Hematopoietic multipotent progenitor cell treated with erythropoietin and hydrocortisone succinate and interleukin-3 and kit ligand, for 15 days (in vitro differentiated cells): ENCODE results near the gene AKR1C2.
"Not testable (repeated sequence)": the region's sequence is repeated elsewhere in the genome, so short reads cannot be mapped to it uniquely, and the experiment has no call there.

ENCODE experiments used
- DNase-seq: peaks from one replicate; pipeline ENCODE4 v3.0.0-alpha.2; 2015; ENCODE audit warnings: low spot score

Gene AKR1C2

DNA sequence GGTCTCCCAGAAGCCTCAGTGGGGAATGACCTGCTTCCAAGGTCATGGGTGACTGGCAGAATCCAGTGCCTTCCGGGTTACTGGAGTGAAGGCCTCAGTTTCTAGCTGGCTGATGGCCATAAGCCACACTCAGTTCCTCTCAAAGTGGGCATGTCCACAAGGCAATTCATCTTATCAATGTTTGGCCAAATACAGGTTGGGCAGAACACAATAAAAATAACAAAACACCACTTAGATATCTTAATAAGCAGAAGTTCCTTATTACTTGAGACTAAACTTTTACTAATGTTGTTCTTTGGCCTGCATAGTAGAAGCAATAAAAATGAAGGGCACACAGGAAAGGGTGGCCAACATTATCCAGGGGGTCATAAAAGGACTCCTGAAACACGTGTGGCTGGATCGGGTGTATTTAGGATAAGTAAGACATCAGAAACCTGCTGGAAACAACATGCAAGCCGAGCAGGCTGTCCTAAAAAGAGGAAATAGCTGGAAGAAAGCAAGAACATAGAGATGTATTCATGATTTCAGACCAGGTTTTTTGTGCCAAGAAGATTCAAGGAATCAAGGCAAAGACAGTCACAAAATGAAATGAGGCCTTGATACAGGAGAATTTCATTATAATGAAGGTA lies 19.6 kb upstream of the AKR1C2 start:
- DNase-seq = no peak

DNA sequence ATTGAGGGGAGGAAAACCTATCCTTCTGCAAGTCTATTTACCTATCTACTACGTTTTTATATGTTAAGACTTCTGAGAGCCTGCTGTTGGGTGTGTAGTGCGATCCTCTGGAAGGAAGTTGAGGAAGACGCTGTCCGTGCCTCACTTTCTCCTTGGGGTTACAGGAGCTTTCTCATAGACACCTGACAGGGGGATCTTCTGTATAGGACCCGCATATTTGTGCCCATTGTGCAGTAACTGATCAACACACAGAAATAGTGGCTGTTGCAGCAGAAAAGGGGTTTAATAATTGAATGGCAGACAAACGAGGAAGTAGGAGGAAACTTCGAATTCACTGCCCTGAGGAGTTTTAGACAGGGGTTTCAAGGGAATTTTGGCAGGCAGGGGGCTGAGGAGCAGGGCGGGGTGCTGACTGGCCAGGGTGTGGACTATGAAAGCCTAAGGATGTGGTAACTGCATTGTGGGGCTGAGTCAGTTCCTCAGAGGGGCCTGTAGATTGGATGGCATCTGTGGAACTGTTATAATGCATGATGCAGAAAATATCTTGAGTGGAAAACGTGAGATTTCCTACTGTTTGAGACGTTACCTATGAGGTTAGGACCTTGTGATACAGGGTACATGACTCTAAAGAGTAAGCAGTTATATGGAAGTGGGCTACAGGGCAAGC lies 18.1 kb upstream of the AKR1C2 start:
- DNase-seq = not testable (repeated sequence)

DNA sequence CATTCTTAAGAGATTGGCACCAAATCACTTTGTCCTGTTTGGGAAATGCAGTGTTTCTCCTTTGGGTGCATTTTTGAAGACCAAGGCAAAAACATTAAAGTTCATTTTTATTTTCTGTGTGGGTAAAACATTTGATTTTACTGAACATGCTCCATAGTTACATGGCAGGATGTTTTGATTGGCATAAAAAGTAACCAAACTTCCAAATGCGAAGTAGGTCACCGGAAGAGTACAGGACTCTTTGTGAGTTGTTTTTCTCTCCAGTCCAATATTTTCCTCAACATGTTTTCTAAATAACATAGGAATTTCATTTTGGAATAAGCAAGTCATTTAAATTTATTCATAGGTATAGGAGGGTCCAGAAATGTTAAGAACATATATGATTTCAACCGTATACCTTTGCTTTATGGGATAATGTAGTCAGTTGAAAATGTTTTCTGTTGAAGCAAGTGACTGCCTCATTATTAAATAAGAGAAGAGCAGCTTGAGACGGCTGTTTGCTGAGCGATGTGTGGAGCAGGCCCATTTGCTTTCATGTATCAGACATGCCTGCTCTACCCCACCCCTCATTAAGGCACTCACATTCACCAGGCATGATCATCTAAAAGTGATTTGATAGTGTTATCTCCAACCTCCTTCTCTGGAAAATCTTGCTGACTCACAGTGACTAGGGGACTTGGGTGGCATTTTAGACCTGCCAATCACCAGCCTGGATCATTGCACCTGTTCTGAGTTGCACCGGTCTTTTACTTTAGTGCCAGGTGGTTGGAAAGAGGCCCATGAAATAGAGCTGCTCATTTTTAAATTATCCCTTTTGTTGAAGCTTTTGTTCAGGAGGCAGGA lies 16.3 kb upstream of the AKR1C2 start:
- DNase-seq = peak; percentile 63

DNA sequence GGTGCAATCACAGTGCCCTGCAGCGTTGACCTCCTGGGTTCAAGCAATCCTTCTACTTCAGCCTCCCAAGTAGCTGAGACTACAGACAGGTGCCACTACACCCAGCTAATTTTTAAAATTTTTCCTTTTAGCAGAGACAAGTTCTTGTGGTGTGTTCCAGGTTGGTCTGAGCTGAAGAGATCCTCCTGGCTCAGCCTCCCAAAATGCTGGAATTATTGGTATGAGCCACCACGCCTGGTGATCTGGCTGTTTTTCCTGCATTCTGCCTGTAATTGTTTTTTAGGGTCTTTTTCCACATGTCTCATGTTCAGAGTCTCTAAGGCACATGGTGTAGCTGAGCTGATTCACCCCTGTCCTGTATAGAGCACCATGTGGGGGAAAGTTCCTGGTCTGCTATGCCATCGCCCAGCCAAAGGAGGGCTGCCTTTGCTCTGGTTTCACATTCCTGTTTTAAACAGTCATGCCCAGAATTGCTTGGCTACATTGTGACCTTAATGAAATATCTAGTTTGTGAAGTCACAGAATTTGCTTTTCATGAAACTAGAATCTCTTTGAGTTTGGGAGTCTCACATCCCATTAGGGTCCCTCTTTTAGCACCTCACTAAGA lies 15.1 kb upstream of the AKR1C2 start:
- DNase-seq = peak; percentile 28

DNA sequence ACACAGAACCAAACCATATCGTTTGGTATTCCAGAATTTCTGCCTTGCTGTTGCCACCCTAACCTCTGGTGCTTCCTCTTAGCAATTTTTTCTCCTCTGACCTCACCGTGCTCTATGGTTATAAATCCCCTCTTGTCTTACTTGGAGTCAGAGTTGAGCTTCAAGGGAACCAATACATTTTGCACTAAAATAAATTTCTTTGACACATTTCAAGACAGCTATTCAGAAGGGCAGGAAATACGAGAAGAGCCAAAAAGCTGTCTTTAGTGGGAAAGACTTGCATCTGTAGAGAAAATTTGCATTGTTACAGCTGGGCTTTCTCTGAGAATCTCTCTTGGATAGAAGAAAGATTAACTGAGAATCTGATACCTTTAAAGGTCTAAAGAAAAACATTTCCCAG lies 14.5 kb upstream of the AKR1C2 start:
- DNase-seq = no peak

DNA sequence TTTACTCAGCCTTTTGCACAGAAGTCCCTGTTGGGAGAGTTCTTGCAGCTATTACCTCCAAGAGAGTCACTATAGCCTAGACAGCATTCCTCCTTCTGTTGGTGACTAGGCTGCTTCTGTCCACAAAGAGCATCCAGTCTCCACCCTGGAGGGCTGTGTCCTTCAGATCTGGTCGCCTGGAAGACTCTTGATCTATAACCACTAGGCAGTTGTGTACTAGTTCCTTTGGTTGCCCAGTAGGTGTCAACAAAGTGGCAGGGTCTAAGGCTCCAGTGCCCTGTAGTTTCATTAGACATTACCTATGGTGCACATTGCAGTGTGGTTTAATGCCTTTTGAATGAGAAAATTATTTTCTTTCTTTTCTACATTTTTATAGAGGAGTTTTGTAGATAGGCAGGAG lies 11.3 kb upstream of the AKR1C2 start:
- peak; percentile 56 for DNase-seq

DNA sequence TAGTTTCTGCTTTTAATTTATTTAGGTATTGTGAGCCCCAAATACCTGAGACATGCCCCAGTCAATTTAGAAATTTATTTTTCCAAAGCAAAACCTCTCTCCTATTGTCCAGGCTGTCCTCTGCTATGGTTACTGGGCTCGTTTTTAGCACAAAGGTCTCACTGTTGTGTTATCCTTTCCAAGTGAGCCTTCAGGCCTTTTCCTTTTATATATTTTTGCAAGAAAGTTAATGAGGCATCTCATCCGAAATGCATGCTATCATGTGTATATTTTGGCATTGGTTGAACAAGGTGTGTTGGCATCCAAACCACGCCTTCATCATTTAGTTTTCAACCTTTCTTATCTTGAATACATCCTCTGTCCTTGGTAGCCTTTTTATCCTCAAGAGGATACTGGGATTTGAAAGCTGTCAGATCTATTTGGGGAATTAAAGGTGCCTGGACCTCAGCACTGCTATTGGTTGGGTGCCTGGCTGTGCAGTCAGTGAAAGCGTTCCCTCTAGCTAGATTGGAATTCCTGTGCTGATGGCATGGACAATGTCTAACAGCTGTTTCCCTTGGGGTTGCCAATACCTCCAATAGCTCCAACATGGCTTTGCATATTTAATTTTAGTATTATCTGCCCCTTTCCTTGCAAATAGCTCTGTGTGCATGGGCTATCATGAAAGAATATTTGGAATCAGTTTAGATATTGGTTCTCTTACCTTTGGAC lies 10.7 kb upstream of the AKR1C2 start:
- not testable (repeated sequence) for DNase-seq

DNA sequence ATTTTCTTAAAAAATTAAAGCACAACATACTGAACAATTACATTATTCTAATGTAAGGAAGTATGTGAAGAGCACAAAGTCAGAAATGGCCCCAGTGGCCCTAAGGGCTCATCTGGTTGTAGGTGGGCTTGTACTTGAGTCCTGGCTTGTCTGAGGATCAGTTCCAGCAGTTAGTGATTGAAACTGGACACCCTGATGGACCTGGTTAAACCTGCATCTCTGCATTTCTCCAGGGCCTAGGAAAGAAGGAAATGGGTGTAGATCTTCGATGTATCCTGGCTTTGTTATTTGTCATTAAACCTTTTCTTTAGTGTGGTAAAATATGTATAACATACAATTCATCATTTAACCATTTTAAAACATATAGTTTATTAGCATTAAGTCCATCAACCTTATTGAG lies 9.7 kb upstream of the AKR1C2 start:
- DNase-seq = no peak

DNA sequence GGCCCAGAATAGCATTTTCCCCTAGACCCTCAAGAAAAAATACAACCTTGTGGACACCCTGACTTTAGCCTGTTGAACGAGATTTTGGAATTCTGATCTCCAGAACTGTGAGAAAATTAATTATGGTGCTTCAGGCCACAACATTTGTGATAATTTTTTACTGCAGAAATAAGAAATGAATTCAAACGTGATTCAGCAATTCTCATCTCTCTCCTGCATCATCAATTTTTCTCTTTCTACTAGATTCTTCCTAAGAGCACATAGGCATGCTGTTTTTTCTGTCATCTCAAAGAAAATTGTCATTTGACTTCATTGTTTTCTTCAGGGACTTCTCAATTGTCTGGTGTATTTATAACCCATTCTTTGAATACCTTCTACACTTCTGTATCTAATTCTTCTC lies 8.9 kb upstream of the AKR1C2 start:
- DNase-seq = no peak

DNA sequence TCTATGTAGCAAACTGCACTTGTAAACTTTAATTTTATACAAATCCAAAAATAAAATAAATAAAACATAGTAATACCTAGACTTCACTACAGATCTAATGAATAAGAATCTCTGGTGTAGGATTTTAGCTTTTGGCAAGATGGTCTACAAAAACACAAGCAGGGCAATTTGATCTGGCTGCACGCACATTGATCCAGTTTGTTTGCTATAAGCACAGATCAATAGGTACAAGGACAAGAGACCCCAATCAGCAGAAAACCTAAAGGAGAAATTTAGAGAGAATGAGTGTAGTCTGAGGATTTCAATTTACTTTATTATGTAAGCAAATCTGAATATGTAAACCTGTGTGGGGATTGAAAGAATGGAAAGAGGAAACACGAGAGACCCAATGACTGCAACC lies 7.7 kb upstream of the AKR1C2 start:
- DNase-seq = not testable (repeated sequence)

DNA sequence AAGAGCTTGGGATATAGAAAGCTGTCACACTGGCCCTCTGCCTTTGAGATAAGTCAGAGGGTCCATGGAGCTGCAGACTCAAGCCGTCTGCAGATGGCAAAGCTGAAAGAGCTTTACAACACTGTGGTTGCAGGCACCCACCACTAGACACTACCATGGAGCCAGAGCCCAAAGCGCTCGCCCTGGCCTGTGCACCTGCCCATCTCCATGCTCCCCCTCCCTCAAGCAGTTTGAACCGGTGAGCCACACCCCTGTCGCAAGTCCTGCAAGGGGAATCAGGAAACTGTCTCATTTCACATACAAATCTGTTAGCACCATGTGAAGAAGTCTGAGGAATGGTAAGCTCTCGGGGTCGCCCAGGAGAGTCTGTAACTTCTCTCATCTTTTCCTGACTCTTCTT lies 6.4 kb upstream of the AKR1C2 start:
- not testable (repeated sequence) for DNase-seq

DNA sequence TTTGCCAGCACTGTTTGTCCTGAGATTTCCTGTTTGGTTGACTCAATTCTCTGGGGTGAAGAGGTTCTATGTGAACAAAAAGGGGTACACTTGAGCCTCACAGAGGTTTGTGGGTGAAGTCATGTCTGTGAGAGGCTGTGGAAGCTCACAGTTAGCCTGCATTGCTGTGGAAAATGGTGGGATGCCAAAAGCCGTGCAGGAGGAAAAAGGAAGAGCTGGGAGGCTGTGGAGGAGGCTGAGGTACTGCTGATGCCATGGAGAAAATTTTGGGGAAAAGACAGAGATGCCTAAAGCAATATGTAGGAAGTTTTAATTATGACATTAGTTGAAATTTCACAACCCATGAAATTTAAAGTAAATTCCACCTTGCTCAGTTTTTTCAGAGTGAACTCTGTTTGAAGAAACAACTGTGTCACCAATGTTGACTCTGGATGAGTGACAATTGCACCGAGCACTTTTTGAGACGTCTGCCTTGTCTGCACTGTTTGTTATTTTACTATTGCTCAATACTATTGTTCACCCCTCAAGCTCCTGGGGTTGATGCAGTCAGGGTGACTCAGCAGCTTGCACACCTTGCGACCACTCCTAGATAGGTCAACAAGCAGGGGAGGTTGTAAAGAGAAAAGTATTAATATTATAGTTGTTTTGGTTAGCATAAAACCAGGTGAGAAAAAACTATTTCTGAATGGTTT lies 5.3 kb upstream of the AKR1C2 start:
- not testable (repeated sequence) for DNase-seq

DNA sequence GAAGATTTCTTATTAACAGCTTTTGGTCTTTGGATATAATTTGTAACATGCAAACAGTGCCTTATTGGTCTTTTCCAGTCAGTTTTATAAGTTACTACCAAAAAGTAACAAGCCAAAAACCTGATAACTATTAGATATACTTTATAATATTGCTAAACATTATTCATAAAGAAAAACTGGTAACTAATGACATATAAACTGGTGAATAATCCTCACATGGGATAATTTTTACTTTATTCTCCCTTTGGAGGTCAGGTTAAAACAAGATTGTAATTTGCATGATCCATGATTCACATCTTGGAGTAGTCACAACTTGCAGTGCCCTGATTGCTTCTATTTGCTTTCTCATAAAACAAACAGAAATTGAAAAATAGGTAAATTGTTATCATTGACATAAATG lies 844 bp upstream of the AKR1C2 start:
- DNase-seq = not testable (repeated sequence)

DNA sequence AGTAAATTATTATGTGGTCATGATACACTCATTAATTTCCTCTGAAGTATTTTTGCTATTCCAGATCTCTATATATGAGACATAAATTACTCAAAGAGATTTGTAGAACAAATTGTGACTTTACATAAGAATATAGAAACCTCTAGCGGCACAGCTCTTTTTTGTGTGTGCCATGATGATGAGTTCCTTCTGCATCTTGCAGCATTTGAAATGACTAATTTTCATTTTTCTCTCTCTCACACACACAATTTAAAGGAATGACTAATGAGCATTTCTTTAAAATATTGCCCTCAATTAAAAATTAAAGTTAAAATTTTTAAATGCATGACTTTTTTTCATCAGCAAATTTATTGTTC lies 351 bp upstream of the AKR1C2 start:
- DNase-seq = not testable (repeated sequence)

DNA sequence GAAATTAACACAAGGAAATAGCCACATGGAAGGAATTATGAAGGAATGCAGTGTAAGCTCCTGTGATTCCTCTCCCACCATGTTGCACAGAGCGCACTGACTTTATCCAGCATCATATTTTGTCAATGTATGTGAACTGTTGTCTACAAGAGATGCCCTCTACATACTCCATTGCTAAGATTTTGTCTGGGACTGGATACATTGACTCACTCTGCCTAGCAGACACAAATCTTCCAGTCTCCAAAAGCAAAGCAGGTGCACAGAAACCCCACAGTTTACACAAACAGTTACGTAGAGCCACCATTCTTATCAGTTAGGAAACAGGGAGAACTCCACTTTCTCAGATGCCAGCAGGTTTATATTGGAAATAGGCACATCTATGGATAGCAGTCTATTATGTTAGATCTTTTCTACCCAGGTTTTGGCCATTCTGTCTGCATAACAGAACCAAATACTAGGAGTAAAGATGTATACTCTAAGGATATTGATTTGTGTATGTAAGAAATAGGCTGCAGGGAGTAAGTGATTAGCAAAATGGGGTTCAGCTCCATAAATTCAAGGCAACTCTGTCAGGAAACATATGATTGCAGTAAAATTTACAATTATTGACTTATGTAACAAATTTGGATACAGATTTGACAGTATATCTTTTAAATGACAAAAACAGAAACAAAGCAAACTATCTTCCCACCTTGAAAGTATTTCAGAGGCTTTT lies 1.5 kb downstream of the AKR1C2 start:
- DNase-seq = no peak

DNA sequence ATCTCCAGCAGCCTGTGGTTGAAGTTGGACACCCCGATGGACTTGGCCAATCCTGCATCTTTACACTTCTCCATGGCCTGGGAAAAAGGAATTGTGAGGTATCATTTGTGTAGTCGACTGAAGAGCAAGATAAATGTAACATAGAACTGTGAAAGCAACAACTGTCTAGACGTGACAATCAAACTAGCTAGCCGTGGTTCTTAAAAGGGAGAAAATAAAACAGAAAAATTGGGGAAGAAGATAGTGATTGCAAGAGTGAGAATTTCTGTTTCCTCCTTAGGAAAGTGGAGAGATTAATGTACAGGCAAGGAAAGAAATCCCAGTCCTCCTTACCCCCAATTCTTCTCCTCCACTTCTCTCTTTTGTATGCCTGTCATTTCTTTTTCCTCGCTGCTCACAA lies 5.0 kb downstream of the AKR1C2 start:
- DNase-seq = no peak

DNA sequence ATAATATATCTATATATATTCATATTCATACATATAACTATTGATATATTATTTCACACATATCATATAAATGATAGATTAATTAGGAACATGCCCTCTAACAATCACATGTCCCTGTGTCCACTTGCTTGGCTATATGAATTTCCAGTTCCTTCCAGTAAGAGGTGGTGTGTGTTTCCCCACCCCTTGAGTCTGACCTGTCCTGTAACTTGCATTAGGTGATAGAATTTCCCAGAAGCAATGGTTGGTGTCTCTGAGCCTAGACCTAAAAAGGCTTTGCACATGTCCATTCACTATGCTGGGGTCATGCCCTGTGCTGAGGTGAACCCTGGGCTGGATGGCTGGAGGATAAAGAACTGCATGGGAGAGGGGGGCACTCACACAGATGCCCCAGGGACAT lies 9.4 kb downstream of the AKR1C2 start:
- not testable (repeated sequence) for DNase-seq

DNA sequence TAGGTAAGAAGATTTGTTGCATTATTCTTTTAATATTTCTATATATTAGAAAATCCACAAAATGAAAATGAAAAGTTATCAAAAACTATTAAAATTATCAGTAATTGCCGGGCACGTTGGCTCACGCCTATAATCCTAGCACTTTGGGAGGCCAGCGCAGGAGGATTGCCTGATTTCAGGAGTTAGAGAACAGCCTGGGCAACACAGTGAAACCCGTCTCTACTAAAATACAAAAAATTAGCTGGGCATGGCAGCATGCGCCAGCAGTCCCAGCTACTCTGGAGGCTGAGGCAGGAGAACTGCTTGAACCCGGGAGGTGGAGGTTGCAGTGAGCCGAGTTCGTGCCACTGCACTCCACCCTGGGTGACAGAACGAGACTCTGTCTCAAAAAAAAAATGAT lies 11.1 kb downstream of the AKR1C2 start:
- DNase-seq = not testable (repeated sequence)

DNA sequence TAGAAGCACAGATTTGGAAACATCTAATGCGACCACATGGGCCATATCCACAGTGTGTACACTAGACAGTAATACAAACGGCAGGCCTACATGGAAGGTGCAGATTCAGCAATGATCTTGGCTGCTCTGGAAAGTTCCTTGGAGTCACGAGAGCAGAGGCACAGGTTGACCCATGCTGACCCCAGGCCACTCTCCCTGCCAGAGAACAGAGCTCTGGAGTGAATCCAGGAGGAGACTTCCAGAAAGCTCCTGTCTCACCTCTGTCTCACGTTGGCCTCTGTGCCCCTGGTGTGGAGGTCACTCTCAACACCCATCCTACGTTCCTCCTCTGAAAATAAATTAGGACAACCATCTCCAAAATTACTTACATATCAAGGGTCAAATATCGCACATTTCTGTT lies 12.2 kb downstream of the AKR1C2 start:
- not testable (repeated sequence) for DNase-seq

DNA sequence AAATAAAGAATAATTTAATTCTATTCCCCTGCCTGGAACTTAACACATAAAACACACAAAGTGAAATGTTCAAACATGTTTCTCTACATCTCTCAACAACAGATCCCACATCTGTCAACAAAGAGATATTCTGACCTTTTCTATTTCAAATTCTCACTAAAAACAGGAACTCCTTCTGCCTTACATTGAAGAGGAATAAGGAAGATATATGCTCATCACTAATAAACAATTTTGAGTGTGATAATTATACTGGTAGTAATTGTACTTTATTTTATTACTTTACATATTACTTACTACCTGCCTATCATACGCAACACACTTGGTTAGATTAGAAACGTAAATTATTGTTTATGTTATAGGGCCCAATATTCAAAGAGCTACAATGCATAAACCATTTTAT lies 13.4 kb downstream of the AKR1C2 start:
- DNase-seq = no peak
